ENCODE data around the gene SPTBN1.

The SPTBN1 gene

DNA sequence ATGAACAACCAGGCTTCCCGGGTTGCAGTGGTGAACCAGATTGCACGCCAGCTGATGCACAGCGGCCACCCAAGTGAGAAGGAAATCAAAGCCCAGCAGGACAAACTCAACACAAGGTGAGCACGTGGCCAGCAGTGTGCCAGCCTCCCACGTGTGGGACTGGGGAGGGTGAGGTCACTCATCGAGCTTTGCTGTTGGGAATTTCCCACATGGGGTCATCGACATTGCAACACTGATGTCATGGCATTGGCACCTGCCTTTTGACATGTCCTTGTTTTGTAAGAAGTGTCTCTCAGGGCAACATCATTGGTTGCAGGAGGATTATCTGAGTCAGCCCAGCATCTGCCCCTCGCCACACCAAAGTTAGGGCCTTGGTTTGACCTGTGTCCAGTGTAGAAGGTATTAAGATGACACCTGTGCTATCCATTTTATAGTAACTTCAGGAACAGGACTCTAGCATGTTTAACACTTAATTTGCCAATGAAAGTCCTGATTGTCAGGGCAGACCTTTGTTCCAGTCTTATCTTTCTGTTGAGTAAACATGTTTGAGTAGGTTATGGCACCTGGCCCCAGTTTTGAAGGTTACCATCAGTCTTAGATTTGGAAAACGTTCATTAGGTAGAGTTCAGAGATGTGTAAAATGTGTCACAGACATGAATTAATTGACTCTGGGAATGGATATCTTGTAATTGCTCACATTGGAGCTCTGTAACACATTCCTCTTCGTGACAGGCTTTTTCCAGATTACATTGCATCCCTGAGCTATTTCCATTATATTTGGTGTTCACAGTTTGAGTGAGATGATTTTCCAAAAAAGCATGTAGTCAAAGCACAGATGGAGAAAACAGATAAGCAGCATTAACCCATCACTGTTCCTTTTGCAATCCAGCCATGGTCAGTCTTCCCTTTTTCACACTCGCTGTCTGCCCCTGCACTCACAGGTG, 174.1 kb downstream of the SPTBN1 start:
- DNase-seq (ENCODE audit: low read depth in 3 of 3), result peak in 1 of 3 experiments; percentile 19

DNA sequence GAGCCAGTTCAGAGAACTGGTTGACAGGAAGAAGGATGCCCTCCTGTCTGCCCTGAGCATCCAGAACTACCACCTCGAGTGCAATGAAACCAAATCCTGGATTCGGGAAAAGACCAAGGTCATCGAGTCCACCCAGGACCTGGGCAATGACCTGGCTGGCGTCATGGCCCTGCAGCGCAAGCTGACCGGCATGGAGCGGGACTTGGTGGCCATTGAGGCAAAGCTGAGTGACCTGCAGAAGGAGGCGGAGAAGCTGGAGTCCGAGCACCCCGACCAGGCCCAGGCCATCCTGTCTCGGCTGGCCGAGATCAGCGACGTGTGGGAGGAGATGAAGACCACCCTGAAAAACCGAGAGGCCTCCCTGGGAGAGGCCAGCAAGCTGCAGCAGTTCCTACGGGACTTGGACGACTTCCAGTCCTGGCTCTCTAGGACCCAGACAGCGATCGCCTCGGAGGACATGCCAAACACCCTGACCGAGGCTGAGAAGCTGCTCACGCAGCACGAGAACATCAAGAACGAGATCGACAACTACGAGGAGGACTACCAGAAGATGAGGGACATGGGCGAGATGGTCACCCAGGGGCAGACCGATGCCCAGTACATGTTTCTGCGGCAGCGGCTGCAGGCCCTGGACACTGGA, 174.9 kb downstream of the SPTBN1 start:
- DNase-seq (ENCODE audit: low read depth in 3 of 3), result no peak

DNA sequence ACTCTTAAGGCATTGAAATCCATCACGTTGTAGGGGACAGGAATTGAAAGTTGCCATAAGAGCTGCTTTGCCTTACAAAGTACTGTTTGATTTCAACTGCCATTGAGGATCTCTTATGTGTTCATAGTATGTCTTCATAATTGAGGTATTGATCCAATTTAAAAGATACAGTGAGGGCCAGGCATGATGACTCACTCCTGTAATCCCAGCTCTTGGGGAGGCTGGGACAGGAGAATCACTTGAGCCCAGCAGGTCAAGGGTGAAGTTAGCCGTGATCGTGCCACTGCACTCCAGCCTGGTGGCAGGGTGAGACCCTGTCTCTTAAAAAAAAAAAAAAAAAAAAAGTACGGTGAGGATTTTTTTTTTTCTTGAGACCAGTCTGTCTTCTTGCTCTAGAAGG, 175.6 kb downstream of the SPTBN1 start:
- no peak for DNase-seq (ENCODE audit: low read depth in 3 of 3)

DNA sequence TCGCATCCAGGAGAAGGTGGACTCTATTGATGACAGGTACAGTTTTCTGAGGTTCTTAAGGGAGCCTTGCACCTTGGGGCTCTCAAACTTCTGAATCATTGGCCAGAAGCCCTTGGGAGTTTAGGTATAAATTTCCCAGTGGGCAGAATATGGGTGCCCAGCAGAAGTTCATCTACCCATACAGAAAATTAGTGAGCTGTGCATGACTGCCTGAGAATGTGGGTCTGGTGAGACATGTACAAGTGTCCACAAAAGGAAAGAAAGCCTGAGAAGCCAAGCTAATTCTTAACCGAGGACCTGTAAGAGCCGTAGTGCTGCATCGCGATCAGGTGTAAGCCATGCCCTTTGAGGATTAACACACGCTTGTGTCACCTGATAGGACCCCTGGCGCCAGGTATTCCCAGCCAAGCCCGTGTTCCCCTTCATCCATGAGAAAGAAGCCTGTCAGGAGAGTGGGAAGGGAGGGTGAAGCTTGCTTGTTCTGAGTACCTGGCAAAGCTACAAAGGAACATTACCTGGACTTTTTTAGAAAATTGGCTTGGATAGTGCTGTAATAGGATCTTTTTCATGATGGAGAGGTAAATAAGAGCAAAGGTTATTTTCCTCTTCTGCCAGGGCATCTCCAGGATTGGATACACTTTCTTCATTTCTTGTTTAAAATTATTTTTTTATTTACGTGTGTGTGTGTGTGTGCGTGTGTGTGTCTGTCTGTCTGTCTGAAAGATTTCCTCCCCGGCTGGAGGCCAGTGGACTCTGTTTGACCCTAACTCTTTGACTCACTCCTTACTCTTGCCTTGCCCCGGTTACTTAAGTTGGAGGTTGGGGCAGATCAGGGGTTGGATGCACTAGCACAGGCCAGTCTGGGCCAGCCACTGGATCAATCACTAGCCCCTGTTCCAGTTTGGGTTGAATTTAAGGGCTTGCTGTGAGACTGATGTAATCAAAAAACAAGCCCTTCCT, 176.9 kb downstream of the SPTBN1 start:
- no peak for DNase-seq (ENCODE audit: low read depth in 3 of 3)

DNA sequence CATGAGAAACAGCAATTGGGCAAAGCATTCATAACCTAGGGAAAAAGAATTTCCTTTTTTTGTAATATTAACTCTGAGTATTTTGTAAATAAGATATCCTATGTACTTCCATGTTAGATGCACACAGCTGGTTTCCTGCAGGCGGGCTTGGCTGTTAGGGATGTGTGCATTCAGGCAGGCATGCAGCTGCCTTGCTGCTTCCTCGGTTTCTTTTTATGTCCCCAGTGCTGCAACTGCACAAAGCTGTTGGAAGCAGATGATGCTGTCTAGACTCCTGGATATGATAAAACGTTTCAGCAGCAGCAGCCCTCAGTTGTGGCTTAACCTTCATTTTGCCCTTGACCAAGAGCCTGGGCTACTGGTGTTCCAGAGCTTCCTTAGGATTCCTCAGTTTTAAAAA, 177.9 kb downstream of the SPTBN1 start:
- no peak for DNase-seq (ENCODE audit: low read depth in 3 of 3)

DNA sequence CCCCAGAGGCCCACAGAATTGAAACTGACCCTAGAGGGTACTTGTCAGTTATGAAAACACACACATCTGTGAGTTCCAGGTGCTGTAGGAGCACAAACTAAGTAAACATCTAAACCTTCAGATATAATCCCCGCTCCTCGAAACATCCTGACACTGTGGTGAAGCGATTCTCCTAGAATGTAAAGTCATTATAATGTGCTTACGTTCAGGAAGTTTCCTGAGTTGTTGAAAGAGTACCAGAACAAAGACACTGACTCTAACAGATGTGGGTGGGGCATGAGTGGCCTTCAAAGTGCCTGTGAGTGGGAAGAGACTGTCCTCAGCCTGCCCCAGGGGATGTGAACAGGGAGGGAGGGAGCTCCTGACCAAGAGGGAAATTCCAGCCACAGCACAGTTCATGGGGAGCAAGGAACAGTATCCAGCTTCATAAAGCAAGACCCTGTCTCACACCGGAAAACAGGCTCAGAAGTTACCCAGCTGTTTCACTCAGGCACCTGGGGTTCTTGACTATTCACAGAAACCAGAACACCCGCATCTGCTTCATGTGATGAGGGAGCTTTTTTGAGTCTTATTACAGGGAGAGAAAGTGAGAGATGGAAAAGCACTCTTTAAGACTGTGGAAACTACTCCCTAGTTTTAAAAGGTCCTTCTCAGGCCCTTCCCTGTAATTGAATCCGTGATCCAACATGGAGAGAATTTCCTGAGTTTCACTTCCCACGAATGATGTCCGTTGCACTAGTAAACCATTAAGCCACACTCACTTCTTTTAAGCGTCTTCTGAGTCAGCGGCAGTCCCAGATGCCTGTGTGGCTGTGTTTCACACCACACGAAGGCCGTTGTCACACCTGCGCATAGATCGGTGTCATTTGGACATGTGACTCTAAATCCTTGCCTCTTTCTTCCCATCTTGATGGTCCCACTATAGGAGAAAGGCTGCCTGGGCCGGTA, 178.7 kb downstream of the SPTBN1 start:
- DNase-seq (ENCODE audit: low read depth in 3 of 3), result no peak

DNA sequence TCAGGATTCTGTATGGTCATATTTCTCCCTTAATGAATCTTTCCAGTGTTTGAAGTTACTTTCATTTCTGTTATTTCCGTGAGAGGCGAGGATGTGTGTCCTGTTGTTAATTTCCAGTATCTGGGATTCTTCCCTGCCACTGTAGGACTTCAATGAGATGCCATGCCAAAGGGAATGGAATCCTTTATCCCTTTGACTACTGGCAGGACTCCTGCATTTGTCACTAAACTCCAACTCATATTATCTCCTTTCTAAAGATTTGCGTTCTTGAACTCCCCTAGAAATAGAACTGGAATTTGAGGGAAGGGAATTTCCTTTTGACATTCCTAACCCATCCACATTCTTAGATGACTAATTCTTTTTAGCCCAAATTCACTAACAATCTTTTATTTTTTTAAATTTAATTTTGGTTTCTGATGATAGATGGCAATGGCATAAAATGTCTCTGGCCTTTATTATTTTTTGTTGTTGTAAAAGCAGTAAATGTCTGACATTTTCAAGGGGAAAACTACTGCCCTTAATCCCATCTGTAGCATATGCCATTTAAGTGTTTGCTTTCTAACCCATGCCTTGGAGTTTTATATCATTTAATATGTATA, 179.5 kb downstream of the SPTBN1 start:
- DNase-seq (ENCODE audit: low read depth in 3 of 3), result no peak

DNA sequence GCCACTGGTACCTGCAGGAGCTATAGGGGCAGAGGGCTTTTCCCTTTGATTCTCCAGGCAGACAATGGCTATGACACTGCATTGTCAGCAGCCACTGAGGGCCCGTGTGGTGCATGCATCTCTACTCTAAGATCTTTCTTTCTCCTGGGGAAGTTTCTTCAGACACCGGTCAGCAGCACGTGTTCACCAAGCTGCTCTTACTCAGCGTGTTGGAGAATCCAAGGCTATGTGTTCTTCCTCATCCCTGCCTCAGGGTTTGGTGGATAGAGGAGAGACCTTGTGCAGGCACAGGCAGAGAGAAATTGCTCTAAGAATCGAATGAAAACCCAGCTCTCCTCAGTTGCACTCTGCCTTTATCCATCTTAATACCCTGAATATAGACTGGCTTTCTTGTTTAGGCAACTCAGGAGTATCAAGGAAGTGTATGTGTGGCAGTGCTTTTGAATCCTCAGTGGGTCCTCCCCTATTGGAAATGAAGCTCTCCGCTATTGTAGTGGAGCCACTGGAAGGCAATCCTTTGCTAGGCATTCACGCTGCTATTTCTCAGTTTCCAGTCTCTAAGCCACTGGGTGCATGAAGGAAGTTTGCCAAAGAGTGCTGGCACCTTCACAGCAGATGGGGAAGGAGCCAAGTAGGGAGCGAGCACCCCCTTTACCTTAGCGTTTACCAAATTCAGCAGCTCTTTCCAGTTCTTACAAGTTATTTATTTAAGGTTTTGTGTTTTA, 180.4 kb downstream of the SPTBN1 start:
- DNase-seq (ENCODE audit: low read depth in 3 of 3), result no peak

DNA sequence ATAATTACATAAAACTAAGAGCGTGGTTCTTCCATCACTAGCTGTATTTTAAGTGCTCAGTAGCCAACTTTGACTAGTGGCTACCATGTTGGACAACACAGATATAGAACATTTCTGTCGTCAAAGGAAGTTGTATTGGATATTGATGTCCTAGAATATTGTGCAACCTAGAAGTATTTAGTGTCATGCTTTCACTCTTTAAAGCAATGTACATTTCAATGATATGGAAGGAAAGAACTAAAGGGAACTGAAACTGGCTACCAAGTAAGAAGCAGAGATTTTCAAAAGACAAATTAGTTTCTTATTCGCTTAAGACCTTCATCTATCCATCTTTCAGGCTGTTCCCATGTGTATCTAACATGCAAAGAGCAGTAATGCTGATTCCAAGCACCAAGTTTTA, 182.0 kb downstream of the SPTBN1 start:
- DNase-seq (ENCODE audit: low read depth in 3 of 3), result no peak

DNA sequence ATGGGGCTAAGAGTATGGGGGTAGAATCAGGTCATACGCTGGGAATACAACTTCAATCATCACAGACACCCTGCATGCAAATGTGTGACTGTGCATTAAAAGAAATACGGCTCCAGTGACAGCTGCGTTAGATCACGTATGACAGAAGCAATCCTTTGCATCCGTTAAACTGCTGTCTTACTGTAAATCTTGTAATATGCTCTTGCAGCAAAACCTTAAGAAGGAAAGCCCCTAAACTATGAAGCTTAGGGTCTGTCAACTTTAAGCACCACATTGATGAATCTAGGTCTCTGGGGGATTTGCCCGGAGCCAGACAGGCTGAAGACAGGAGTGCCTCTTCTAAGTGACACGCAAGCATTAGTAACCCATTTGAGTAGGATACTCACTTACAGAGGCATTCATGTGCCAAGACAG, 182.7 kb downstream of the SPTBN1 start:
- DNase-seq (ENCODE audit: low read depth in 3 of 3), result no peak

DNA sequence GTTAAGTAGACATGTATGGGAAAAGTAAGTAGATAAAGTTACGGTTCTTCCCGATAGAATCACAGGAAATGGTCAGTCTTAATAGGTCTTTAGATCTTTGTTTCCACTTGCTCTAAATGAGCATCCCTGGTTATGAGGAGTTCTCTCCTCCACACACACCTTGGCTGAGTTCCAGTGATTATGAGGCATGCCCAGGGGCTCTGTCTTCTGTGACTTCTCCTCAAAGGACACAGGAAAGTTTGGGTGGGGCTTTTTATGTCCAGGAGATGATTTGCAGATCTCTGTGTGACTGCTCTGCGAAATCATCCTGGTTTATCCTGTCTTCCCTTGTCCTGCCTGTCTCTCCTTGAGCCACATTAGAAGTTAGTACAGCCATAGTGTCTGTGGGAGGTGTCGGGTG, 183.5 kb downstream of the SPTBN1 start:
- no peak for DNase-seq (ENCODE audit: low read depth in 3 of 3)

DNA sequence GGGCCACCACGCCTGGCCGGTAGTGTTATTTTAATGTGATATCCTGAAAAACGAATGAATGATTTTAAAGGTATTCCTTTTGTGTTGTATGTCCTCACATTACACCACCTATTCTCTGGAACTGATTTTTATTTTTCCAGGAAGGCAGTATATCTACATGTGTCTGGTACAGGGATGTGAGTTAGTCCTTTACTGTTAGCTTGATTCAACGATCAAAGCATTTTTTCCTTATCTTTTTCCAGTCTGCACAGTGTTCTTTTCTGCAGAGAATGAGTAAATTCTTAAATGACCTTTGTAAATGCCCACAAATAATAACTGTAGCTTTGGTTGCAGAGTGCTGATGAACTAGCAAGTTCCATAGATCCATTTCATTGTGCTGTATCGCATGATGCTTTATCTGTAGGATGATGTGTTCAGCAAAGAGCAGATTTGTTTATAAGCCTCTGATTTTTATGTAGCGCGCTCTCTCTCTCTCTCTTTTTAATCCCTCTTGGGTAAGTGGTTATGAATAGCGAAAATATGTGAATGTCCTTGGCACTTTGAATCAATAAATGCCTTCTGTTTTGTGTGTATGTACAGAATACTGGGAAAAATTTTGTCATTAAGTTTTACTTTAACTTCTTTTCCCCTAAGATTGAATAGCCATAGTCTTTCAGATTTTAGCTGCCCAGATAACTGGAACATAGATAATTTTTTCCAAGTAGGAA, 184.9 kb downstream of the SPTBN1 start:
- DNase-seq (ENCODE audit: low read depth in 3 of 3), result no peak

DNA sequence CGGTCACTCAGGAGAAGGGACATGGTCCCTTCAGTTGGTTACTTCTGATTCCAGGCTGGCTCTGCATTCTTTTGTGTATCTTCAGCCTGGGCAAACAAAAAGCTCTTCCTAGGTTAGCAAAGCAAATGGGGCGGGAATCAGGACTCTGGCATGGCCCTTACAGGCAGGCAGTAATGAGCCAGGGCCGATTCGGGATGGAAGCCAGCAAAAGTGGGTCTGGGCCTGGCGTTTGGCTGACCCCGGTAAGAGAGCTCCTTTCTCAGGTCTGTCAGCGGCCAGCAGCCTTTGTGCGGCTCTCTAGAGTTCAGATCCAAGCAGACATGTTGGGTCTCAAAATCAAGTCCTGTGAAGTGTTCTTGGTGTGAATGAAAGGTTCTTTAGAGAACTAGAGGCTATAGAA, 185.9 kb downstream of the SPTBN1 start:
- no peak for DNase-seq (ENCODE audit: low read depth in 3 of 3)

DNA sequence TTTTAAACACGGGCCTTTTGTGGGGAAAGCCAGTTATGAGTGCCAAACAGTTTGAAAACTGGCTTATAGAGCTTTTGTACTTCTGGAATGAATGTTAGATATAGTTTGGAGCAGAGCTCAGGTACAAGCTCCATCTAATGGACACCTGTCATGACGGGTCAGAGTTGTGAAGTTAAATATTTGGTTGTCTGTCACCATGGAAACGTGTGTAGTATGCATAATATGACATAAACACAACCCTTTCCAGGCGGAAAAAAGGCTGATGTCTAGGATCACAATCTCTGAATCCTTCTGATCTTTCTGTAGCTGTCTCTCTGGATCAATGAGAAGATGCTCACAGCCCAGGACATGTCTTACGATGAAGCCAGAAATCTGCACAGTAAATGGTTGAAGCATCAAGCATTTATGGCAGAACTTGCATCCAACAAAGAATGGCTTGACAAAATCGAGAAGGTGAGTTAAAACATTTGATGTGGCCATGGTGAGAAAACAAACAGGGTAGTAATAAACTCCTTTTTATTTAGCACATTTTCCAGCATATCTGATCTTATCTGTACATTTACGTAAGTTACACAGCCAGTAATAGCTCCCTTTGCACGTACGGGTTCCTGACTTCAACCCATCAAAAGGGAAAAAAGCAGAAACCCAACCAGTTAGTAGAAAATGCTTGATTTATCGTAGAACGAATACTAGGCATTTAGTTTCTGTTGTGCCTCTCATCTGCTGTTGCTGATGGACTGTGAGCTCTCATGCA, 186.7 kb downstream of the SPTBN1 start:
- DNase-seq (ENCODE audit: low read depth in 3 of 3), result no peak

DNA sequence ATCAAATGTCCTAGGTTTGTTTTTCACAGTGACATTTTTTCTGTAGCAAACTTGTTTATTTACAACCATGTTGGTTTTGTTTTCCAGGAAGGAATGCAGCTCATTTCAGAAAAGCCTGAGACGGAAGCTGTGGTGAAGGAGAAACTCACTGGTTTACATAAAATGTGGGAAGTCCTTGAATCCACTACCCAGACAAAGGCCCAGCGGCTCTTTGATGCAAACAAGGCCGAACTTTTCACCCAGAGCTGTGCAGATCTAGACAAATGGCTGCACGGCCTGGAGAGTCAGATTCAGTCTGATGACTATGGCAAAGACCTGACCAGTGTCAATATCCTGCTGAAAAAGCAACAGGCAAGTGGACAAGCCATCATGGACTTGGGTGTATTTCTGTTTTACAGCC, 188.1 kb downstream of the SPTBN1 start:
- DNase-seq (ENCODE audit: low read depth in 3 of 3), result no peak

DNA sequence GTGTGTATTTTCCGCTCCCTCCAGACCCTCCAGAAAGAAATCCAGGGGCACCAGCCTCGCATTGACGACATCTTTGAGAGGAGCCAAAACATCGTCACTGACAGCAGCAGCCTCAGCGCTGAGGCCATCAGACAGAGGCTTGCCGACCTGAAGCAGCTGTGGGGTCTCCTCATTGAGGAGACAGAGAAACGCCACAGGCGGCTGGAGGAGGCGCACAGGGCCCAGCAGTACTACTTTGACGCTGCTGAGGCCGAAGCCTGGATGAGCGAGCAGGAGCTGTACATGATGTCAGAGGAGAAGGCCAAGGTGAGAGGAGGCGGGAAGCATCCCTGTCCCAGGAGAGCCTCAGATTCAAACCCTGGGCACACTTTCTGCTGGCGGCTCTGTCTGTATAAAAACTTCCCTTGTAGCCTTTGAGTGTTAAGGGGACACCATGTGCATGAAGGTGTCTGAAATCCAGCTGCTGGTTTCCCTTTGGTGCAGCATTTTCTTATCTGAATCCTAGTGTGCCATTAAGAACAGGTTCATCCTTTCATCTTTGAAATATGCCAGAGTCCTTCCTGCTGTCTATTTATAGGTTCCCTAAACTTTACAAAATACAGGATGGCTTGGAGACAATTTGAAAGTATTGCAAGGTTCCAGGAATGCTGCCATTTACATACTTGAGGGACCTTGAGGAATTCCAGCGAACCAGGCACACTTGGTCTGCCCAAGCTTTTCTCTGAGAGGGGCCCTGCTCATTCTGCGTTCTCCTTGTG, 190.2 kb downstream of the SPTBN1 start:
- no peak for DNase-seq (ENCODE audit: low read depth in 3 of 3)

DNA sequence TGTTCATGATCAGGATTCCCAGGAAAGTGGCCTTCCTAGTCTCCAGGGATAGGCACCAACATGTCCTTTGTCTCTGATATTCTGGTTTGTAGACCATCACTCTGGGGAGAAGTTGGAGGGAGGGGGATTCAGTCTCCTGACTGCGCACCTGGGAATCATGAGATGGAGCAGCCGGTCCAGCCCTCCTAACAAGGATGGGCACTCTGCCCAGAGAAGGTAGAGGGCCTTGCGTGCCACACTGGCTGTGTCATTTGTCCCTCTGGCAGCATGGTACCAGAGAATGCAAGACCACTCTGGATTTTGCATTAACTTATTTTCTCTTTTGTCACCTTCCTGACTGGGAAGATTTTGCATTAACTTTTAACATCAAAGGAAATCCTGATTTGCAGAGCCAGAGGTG, 192.1 kb downstream of the SPTBN1 start:
- no peak for DNase-seq (ENCODE audit: low read depth in 3 of 3)

DNA sequence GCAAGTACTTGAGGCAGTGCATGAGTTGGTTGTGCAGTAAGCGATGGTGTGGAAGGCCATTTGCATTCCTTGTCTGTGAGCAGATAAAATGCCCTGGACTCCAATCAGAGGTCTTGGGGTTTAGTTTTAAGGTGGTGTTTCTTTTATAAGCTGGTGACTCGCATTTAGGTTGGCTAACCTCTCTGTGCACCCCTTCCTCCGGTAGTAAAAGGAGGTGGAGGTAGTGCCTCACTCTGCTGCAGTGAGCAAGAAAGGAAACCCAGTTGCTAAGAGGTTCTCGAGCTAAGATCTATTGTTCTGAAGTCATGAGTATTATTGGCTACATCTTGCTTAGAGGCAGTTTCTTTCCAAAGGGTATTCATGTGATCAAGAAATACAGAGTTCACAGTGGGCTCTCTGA, 193.1 kb downstream of the SPTBN1 start:
- no peak for DNase-seq (ENCODE audit: low read depth in 3 of 3)

Data from stimulated activated CD4-positive, alpha-beta T cell treated with anti-CD3 and anti-CD28 coated beads, TNF-alpha, amount 100 ng/mL, for 24 hours (primary cell).